PFSK-1 (cell line): ENCODE data around the gene SOX12.

Source experiments
- POLR2AphosphoS5 ChIP-seq: IDR thresholded peaks from 2 replicates; pipeline ENCODE4 v1.6.1; 2012; ENCODE audit warnings: low read depth, mild to moderate bottlenecking, control low read depth, low read length, moderate library complexity
- REST ChIP-seq, 2 experiments: IDR thresholded peaks; 2 replicates each; pipeline versions ENCODE4 v1.6.1 to v1.8.0; 2011 to 2012; ENCODE audit warnings: low read depth in 2 of 2, low read length in 2 of 2, control low read depth in 1 of 2, inconsistent platforms in 1 of 2, mild to moderate bottlenecking in 1 of 2, moderate library complexity in 1 of 2; ENCODE audit not compliant: insufficient read depth in 1 of 2
- SIN3A ChIP-seq: IDR thresholded peaks from 2 replicates; pipeline ENCODE4 v1.6.1; 2012; ENCODE audit warnings: mild to moderate bottlenecking, low read length, moderate library complexity, borderline replicate concordance; ENCODE audit not compliant: insufficient read depth
- TAF1 ChIP-seq: IDR thresholded peaks from 2 replicates; pipeline ENCODE4 v1.6.1; 2012; ENCODE audit warnings: low read length, control low read depth, borderline replicate concordance; ENCODE audit not compliant: insufficient read depth

- peak; percentile 66; the same call in 1 of the 2 replicates for TF ChIP-seq POLR2AphosphoS5
- TF ChIP-seq TAF1, result peak; percentile 29; the same call in 1 of the 2 replicates
- no peak for TF ChIP-seq SIN3A
- TF ChIP-seq REST (IDR thresholded peaks at IDR 0.05; ENCODE audit: insufficient read depth in 1 of 2, low read depth in 2 of 2, low read length in 2 of 2), result no peak
These were observed 2.1 kb downstream of the SOX12 start for GRCh38 chr20:327186-328026.
